ENCODE data around the gene GARIN5A.
A peak's percentile ranks its signal among the peaks of the same experiment; 100 is the strongest.

Gene GARIN5A

GRCh38 chr19:50432221-50433028 lies 44.2 kb downstream of the GARIN5A start, which contains the start of gene MYBPC2:
Gene MYBPC2, plus strand, starts transcription at chr19:50432892. Its CDS starts 62 bp downstream, at chr19:50432954.
- DNase-seq, result no peak

- peak; percentile 24 for DNase-seq
Measured at GRCh38 chr19:50431343-50432220, 45.1 kb downstream of the GARIN5A start.

- no peak for DNase-seq
Measured at GRCh38 chr19:50430888-50431342, 45.7 kb downstream of the GARIN5A start.

DNA sequence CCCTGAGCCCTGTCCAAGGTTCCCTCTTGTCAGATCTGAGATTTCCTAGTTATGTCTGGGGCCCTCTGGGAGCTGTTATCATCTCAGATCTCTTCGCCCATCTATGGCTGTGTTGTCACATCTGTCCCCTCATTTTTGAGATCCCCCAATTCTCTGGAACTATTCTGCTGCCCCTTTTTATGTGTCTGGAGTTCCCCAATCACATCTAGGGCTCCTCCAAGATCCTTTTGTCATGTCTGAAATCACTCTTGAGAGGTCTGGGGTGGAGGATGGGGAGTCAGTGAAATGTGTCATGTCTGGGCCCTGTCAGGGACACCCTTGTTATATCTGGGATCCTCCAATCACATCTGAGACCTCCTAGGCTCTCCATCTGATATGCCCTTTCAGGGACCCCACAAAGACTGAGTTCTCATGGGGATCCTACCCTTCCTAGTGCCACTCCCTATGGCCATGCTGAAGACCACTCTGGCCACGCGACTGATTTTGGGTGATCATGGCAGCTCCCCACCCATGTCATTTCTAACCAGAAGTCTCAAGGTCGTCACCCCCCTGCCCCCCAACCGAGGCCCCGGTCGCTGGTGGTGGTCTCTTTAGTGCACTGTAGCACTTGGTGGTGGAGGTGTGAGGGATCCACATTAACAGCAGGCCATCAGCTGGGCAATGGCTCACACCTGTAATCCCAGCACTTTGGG lies 47.7 kb downstream of the GARIN5A start:
- no peak for DNase-seq

- DNase-seq, result no peak
Measured at GRCh38 chr19:50427997-50428425, 48.6 kb downstream of the GARIN5A start.

DNA sequence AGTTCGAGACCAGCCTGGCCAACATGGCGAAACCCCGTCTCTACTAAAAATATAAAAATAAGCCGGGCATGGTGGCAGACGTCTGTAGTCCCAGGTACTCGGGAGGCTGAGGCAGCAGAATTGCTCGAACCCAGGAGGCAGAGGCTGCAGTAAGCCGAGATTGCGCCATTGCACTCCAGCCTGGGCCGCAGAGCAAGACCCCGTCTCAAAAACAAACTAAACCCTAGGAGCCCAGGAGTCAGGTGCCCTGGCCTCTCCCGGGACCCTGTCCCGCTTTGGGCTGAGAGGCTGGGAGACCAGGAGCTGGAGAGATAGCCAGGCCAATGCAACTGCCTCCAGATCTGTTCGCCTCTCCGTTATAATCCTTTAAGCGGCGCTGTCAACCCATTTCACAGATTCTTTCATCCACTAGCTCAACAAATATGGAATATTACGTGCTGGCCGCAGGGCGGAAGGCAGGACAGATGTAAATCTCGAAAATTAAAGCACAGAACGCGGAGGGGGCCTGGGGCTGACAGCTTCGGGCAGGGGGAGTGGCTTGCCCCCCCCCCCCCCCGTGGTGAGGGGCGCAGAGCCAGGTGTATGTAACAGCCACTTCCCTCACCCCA lies 49.2 kb downstream of the GARIN5A start:
- no peak for DNase-seq

- no peak for DNase-seq
Measured at GRCh38 chr19:50425581-50425980, 51.1 kb downstream of the GARIN5A start.

GRCh38 chr19:50423279-50424113 lies 53.2 kb downstream of the GARIN5A start:
- DNase-seq, result no peak

GRCh38 chr19:50422397-50423278 lies 54.0 kb downstream of the GARIN5A start:
- DNase-seq, result no peak

- DNase-seq, result no peak
Measured at GRCh38 chr19:50420808-50421207, 55.8 kb downstream of the GARIN5A start.

DNA sequence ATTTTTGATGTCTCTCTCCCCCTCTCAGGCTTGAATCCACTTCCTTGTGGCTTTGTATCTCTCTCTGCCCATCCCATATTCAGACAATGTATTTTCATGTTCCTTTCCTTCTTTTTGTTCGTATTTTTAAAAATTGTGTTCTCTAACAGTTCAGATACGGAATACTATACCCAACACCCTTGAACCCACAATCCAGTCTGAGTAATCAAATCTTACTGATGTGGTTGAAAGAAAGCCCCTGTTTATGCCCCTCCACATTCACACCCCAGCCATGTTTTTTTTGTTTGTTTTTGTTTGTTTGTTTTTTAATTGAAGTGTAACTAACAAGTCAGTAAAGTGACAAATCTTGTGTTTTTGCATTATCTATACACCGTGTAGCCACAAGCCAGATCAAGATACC lies 56.5 kb downstream of the GARIN5A start:
- no peak for DNase-seq

DNA sequence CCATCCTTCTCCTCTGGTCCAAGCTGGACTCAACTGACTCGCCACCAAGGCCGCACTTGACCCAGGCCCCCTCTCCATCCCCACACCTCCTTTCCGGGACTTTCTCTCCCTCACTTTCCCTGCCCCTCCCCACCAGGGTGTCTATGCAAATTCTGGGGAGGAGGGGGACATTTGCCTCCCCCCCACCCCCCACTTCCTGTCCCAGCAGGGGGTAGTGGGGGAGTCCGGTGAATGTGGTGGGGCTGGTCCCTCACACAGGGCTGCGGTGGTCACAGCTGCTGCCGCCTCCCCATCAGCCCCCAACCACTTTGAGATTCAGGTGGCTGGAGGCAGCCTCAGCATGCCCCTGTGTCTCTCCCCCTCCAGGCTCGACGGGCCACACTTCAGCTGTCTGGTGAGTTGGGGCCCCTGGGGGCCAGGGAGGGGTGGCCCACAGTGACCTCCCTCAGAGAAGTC lies 57.0 kb downstream of the GARIN5A start:
- no peak for DNase-seq

- no peak for DNase-seq
Measured at GRCh38 chr19:50419022-50419579, 57.5 kb downstream of the GARIN5A start.

DNA sequence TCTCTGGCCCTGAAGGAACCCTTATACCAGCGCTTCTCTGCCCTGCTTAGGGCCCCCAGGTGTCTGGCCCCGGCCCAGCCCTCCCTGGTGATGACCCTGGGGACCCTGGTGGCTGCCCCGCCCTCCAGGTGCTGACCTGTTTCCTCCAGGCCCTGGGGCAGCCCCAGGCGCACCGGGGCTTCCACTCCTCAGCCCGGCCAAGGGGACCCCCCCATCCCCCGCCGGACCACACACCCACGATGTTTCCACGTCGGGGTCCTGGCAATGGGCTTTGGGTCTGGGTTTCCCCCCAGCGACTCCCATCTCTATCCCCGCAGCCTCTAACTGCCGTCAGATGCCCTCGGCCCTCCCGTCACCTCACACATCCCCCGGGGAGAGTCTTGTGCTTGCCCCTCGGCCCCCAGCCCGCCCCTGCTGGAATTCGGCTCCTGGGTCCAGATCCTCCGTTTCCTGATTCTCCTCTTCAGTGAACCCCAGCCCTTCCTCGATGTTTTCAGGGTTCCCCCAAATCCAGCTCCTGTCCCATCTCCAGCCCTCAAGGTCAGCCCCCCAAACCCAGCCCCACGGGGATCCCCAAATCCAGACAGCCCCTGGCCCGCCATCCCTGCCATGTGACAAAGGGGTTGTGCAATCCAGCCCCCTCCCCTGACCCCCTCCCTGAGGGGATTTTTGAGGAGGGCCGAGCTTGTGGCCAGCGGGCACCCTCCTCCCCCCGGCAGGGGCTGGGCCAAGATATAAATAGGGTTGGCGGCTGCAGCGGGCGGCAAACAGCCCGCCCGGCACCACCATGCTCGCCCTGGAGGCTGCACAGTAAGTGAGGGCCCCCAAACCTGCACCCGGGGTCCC lies 58.2 kb downstream of the GARIN5A start, which contains the start of gene SPIB:
Gene SPIB, plus strand, starts transcription at position 763 of the 846 bp plus-strand sequence. Its CDS starts 25 bp downstream, at position 788.
- DNase-seq, result no peak

DNA sequence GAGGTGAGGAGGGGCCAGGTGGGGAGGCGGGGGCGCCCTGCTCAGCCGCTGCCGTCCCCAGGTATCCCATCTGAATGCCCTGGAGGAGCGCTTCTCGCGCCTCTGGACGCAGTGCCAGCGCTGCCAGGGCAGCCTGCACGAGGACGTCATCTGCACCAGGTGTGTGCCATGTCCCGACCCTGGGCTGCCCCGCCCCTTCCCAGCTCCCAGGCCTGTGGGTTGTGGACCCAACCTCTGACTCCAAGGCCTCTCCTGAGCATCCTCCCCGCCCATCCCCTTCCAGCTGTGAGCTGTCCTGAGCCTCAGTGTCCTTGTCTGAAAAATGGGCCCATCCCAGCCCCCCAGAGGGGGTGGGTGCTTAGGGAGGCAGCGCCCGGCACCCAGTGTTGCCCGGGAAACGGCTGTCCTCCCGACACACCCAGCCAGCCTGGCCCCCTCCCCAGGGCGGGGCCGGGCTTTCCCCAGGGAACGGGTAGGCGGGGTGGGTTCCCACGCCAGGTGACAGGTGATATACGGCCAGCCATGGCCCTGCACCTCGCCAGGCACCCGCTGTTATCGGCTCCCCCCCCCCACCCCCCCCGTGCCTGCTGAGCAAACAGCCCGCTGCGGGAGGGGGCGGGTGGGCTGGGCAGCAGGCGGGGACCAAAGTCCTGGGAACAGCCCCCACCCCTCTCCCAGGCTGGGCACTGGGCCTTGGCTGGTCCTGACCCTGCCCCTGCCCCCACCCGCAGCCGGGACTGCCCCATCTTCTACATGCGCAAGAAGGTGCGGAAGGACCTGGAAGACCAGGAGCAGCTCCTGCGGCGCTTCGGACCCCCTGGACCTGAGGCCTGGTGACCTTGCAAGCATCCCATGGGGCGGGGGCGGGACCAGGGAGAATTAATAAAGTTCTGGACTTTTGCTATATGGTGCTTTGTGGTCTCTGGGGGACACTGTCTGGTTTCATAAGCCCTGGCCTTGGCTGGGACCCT lies 59.3 kb downstream of the GARIN5A start:
- no peak for DNase-seq

Measured in NCI-H2029 treated with DMSO at 0.1 percent for 48 hours (cell line).